Stimulated activated CD8-positive, alpha-beta memory T cell treated with anti-CD3 and anti-CD28 coated beads, Interleukin-4, amount 100 ng/mL, for 4 hours (primary cell): ENCODE data around the gene NPPA.
A peak's percentile ranks its signal among the peaks of the same experiment; 100 is the strongest.

ENCODE experiments used
- DNase-seq, 2 donors: peaks; one replicate each; pipeline ENCODE4 v3.0.0-alpha.2; 2020; ENCODE audit warnings: low read depth in 2 of 2, low spot score in 1 of 2

The NPPA gene

DNA sequence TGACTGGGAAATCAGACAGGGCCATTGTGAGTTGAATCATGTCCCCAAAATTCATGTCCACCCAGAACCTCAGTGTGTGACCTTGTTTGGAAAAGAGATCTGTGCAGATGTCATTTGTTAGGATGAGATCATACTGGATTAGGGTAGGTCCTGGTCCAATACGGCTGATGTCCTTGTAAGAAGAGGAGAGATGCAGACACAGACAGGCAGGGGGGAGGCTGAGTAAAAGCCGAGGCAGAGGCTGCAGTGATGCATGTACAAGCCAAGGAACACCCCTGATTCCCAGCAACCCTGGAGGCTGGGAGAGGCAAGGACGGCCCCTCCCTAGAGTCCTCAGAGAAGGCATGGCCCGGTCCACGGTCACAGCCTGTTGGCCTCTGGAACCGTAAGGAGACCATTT lies 27.0 kb upstream of the NPPA start:
- DNase-seq, result no peak

DNA sequence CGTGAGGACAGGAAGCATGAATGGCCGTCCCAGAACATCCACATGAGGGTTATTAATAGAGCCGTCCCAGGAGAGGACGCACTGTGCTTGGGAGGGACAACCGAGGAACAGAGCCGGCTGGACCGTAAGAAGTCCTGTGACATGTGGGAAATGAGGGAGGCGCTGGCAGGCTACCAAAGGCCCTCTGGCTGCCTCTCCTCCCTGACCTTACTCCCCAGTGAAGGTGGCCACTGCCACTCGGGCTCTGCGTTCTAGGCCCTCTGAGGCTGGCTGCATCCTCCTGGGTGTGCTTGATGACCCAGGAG lies 26.6 kb upstream of the NPPA start:
- DNase-seq, result no peak

DNA sequence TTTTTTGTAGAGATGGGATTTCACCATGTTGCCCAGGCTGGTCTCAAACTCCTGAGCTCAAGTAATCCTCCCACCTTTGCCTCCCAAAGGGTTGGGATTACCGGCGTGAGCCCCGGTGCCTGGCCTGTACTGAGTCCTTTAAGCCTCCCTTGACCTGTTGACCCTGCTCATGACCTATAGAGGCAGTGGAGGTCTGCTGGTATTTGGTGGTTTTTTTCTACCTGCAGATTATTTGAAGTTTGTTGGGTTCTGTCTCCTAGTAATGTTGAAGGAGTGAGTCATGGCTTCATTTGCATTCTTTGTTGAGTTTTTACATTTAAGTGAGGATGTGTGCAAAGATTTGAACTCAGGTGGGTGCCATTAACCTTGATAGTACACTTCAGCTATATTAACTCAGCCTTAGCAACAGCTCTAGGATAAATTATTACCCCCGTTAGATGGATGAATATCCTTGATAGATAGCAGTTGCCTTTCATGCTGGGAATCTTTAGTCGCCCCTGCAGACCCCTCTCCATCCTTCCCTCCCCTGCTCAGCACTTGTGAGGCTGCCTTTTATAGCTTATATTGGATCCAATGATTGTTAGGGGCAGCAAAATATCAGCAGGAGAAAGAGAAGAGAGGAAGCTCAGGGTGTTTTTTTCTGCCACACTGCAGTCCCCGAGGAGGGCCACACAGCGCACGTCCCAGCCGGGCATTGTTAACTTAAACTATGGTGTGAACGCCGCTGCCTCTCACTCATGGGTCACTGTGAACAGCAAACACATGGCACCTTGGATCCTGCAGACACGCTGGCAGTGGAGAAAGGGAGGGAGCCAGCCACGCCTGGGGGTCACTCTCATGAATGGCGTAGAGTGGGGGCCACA lies 26.0 kb upstream of the NPPA start:
- DNase-seq, result no peak

DNA sequence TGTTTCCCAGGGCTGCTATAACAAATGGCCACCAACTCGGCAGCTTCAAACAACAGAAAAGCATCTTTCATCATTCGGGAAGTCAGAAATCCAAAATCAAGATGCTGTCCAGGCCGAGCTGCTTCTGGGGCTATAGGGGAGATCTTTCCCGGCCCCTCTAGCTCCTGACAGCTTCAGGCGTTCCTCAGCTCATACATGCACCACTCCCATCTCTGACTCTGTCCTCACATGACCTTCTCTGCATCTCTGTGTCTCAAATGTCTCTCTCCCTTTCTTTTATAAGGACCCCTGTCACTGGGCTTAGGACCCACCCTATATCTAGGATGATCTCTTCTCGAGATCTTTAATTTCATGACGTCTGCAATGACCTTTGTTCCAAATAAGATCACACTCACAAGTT lies 25.0 kb upstream of the NPPA start:
- no peak for DNase-seq

DNA sequence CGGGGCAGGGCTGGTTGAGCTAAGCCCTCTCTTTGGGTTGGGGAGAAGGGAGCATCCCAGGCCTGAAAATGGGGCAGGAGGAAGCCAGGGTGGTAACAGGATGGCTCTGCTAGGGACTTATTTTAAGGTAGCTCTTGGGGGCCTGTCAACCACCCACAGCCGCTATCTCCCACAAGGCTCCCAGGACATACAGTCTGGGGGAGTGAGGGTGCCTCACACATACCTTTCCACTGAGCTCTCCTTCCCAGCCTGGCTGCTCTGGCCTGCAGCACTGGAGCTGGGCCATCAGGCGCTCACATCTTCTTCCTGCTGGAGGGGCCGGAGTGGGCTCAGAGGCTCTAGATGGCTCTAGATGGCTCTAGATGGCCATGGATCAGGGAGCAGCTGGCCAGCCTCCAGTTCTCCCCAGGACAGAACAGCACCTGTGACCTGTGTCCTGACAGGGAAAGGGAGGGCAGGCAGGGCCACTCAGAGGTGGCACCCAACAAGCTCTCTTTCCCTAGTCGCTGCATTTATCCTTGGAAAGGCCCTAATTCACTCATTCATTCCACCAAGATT lies 22.1 kb upstream of the NPPA start:
- DNase-seq, result no peak

DNA sequence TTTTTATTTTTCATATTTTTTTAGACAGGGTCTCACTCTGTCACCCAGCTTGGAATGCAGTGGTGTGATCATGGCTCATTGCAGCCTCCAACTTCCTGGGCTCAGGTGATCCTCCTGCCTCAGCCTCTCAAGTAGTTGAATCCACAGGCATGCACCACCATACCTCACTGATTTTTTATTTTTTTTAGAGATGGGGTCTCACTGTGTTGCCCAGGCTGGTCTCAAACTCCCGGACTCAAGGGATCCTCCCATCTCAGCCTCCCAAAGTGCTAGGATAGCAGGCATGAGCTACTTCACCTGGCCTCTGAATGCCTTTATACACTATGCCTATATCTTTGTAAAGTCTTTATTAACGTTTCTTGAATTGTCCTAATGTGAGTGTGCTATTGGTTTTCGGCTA lies 21.5 kb upstream of the NPPA start:
- DNase-seq, result no peak

DNA sequence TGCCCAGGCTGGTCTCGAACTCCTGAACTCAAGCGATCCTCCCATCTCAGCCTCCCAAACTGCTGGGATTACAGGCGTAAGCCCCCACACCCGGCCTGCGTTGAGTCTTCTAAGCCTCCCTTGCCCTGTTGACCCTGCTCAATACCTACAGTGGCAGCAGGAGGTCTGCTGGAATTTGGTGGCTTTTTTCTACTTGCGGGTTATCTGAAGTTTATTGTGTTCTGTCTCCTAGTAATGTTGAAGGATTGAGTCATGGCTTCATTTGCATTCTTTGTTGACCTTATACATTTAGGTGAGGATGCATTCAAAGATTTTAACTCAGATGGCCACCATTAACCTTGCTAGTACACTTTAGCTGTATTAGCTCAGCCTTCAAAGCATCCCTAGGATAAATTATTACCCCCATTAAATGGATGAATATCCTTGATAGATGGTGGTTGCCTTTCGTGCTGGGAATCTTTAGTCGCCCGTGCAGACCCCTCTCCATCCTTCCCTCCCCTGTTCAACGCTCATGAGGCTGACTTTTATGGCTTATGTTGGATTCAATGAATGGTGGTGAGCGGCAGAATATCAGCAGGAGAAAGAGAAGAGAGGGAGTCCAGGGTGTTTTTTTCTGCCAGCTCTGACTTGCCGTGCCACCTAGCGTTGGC lies 20.9 kb upstream of the NPPA start:
- DNase-seq, result no peak

GRCh38 chr1:11862890-11863289 lies 15.3 kb upstream of the NPPA start:
- DNase-seq, result no peak

DNA sequence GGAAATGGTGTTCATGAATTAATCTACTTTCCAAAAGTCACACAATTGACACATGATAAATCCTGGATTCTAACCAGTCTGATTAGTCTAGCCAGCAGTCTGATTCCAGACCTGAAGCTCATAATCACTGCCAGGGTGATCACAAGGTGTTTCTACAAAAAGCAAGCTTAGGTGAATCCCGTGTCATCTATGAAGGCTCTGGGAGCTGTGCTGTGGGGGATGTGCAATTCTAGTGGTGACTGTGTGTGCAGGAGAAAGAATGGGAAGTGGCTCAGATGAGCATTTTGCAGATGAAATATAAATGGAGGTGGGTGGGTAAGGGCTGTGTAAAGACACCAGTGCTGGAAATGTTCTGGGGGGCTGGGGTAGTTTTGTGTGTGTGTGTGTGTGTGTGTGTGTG lies 13.0 kb upstream of the NPPA start:
- no peak for DNase-seq

DNA sequence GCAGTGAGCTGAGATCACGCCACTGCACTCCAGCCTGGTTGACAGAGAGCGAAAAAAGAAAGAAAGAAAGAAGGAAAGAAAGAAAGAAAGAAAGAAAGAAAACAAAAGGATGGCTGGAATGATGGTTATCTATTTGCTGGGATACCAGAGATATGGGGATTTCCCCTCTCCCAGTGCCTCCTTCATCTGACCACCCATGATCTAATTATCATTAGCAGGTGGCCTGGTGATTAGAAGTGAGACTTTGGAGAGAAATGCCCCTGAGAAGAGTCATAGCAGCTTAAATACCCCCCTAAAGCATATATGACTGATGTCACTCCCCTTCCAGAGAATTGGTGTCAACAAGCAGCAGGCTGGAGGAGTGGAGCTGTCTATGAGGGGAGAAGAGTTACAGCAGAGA lies 12.5 kb upstream of the NPPA start:
- no peak for DNase-seq

- peak; percentile 7 to 23 for DNase-seq
Measured at GRCh38 chr1:11858968-11859871, 11.6 kb upstream of the NPPA start.

- no peak for DNase-seq
Measured at GRCh38 chr1:11858613-11858967, 11.0 kb upstream of the NPPA start, which contains the start of gene NPPB. Gene NPPB (minus strand): TSS chr1:11858945. CDS start chr1:11858833, 112 bp downstream.

DNA sequence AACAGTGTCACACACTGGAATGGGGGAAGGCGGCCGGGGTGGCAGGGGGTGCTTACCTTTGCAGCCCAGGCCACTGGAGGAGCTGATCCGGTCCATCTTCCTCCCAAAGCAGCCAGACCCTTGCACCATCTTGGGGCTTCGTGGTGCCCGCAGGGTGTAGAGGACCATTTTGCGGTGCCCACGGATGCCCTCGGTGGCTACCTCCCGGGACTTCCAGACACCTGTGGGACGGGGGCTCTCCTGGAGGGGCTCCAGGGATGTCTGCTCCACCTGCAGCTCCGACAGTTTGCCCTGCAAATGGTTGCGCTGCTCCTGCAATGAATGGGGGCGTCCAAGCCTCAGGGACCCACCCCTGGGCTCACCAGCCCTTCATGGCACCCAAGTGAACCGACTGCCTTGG lies 10.6 kb upstream of the NPPA start:
- no peak for DNase-seq

- DNase-seq, result no peak
Measured at GRCh38 chr1:11857164-11857851, 9.7 kb upstream of the NPPA start.

DNA sequence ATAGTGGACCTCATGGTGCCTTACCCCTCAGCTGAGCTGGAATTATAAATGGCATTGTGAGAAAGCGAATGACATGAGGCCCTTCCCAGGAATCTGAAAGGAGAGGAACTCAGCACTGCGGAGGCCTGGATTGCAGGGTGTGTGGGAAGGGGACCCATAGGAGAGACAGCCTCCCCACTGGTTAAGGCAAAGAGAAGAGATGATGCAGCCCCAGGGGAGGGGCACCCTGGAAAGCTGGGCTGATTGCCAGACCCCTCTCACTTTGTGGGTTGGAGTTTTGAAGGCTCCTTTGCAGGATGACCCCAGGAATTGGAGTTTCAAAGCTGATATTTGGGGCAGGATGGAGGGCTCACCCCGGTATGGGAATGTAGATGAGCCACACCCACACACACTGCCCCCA lies 9.1 kb upstream of the NPPA start:
- no peak for DNase-seq

DNA sequence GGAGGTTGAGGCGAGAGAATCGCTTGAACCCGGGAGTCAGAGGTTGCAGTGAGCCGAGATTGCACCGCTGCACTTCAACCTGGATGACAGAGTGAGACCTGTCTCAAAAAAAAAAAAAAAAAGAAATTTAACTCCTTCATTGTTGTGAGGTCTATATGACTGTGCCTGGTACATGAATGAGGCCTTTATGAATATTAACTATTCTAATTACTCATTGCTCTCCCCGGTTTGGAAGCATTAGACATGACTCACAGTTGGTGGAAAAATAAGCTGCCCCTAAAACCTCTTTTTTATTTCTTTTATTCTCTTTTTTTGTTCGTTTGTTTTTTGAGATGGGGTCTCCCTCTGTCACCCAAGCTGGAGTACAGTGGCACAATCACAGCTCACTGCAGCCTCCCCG lies 7.8 kb upstream of the NPPA start:
- DNase-seq, result no peak

- DNase-seq, result no peak
Measured at GRCh38 chr1:11854519-11854918, 6.9 kb upstream of the NPPA start.

DNA sequence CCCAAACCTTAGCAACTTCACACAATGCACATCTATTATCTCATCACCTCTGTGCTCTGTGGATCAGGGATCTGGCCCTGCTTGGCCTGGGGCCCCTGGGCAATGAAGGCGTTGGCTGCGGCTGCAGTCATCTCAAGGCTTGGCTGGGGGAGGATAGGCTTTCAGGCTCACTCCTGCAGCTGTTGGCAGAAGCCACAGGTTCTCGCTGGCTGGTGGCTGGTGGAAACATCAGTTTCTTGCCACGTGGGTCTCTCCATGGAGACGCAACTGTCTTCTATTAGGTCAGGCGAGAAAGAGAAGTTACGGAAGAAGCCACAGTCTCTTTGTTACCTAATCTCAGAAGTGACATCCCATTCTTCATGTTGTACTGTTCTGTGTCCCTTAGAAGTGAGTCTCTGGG lies 3.6 kb upstream of the NPPA start:
- no peak for DNase-seq

DNA sequence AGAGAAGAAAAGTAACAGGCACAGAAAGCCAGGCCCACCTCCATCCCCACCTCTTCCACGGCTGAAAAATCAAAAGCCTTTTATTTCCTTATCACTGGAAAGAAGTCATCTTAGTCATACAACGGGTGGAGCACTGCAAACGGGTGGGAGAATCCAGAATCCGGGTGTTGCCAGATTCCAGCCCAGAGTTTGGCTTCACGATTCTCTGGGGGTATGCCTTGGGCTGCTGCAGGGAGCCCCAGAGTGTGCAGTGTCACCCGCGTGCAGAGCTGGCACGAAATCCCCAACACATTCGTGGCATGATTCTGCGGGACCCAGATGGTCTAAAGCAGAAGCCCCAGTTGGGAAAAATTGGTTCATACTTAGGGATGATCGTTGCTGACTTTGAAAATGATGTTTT lies 2.6 kb upstream of the NPPA start:
- DNase-seq, result no peak

DNA sequence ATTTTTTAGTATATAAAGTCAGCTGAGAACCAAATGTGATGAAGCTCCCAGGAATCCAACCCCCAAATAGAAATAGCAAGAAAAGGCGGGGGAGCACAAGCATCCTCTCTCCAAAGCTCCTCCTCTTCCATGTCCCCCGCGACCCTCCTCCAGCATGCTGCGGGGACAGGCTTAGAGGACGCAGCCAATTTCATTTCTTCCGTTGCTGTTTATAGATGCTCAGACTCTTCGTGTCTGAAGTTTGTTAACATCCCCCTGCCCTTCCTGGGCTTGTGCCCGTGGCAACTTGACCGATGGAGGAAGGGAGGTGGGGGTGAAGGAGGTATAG lies 754 bp upstream of the NPPA start:
- no peak for DNase-seq

DNA sequence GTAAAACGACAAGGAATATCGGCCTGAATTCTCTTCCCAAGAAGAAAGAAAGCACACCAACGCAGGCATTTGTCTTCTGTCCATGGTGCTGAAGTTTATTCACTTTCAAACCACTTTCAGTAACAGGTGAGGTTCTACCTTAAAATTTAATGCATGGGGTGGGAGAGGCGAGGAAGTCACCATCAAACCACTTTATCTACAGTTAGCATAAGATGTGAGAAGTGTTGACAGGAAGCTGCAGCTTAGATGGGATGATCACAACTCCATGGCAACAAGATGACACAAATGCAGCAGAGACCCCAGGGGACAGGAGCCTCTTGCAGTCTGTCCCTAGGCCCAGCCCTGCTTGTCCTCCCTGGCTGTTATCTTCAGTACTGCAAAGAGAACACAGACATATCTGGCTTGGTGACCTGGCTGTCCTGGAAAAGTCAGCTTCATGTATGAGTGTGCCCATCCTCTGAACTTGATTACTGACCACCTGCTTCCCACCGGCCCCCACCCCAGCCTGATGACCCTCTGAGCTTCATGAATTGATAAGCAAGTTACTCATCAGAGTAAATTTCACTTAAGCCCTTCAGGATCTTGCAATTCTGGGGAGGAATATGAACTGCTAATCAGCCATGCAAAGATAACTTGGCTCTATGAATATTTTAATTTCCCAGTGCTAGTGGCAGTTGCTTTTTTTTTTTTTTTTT lies 1.8 kb downstream of the NPPA start:
- no peak for DNase-seq
